ENCODE measurements around the gene TIMP2. TPM values are rescaled to one million over a fixed set of nuclear protein-coding genes. Genes with fewer than 3 reads are reported as not detected.
A peak's percentile ranks its signal among the peaks of the same experiment; 100 is the strongest.

TIMP2 gene
- total and polyA plus RNA-seq, 2 experiments from 2014 or later = 10.6 to 22.5 TPM

DNA sequence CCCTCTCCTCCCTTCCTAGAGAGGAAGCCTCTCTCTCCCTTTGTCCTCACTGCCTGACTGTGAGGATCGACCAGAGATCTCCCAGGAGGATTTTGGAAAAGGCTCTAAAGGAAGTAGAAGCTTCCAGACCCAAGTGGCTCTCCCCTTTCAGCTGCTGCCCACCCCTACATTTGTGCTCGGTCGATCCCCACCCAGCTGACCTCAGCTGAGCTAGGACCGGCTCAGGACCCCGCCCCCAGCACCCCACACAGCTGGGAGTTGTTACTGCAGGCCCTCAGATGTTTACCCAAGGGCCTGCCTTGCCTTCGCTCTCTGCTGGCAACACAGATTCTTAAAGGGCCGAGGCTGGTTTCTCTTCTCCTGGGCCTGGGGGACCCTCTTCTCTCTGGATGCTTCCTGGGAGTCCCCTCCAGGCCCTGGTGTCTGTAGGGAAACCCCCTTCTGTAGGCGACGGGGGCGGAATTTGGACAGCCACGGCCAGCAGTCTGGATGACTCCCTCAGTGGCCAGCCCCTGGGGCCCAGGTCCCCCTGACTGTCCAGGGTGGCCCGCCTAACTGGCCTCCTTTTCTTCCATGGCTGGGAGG lies 26.9 kb upstream of the TIMP2 start (continued):
- TF ChIP-seq, protein P1, sequence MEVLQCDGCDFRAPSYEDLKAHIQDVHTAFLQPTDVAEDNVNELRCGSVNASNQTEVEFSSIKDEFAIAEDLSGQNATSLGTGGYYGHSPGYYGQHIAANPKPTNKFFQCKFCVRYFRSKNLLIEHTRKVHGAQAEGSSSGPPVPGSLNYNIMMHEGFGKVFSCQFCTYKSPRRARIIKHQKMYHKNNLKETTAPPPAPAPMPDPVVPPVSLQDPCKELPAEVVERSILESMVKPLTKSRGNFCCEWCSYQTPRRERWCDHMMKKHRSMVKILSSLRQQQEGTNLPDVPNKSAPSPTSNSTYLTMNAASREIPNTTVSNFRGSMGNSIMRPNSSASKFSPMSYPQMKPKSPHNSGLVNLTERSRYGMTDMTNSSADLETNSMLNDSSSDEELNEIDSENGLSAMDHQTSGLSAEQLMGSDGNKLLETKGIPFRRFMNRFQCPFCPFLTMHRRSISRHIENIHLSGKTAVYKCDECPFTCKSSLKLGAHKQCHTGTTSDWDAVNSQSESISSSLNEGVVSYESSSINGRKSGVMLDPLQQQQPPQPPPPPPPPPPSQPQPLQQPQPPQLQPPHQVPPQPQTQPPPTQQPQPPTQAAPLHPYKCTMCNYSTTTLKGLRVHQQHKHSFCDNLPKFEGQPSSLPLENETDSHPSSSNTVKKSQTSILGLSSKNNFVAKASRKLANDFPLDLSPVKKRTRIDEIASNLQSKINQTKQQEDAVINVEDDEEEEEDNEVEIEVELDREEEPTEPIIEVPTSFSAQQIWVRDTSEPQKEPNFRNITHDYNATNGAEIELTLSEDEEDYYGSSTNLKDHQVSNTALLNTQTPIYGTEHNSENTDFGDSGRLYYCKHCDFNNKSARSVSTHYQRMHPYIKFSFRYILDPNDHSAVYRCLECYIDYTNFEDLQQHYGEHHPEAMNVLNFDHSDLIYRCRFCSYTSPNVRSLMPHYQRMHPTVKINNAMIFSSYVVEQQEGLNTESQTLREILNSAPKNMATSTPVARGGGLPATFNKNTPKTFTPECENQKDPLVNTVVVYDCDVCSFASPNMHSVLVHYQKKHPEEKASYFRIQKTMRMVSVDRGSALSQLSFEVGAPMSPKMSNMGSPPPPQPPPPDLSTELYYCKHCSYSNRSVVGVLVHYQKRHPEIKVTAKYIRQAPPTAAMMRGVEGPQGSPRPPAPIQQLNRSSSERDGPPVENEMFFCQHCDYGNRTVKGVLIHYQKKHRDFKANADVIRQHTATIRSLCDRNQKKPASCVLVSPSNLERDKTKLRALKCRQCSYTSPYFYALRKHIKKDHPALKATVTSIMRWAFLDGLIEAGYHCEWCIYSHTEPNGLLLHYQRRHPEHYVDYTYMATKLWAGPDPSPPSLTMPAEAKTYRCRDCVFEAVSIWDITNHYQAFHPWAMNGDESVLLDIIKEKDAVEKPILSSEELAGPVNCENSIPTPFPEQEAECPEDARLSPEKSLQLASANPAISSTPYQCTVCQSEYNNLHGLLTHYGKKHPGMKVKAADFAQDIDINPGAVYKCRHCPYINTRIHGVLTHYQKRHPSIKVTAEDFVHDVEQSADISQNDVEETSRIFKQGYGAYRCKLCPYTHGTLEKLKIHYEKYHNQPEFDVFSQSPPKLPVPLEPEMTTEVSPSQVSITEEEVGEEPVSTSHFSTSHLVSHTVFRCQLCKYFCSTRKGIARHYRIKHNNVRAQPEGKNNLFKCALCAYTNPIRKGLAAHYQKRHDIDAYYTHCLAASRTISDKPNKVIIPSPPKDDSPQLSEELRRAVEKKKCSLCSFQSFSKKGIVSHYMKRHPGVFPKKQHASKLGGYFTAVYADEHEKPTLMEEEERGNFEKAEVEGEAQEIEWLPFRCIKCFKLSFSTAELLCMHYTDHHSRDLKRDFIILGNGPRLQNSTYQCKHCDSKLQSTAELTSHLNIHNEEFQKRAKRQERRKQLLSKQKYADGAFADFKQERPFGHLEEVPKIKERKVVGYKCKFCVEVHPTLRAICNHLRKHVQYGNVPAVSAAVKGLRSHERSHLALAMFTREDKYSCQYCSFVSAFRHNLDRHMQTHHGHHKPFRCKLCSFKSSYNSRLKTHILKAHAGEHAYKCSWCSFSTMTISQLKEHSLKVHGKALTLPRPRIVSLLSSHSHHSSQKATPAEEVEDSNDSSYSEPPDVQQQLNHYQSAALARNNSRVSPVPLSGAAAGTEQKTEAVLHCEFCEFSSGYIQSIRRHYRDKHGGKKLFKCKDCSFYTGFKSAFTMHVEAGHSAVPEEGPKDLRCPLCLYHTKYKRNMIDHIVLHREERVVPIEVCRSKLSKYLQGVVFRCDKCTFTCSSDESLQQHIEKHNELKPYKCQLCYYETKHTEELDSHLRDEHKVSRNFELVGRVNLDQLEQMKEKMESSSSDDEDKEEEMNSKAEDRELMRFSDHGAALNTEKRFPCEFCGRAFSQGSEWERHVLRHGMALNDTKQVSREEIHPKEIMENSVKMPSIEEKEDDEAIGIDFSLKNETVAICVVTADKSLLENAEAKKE (CRISPR knock-in tag; IDR thresholded peaks at IDR 0.05) = no peak
- TF ChIP-seq, protein P2, sequence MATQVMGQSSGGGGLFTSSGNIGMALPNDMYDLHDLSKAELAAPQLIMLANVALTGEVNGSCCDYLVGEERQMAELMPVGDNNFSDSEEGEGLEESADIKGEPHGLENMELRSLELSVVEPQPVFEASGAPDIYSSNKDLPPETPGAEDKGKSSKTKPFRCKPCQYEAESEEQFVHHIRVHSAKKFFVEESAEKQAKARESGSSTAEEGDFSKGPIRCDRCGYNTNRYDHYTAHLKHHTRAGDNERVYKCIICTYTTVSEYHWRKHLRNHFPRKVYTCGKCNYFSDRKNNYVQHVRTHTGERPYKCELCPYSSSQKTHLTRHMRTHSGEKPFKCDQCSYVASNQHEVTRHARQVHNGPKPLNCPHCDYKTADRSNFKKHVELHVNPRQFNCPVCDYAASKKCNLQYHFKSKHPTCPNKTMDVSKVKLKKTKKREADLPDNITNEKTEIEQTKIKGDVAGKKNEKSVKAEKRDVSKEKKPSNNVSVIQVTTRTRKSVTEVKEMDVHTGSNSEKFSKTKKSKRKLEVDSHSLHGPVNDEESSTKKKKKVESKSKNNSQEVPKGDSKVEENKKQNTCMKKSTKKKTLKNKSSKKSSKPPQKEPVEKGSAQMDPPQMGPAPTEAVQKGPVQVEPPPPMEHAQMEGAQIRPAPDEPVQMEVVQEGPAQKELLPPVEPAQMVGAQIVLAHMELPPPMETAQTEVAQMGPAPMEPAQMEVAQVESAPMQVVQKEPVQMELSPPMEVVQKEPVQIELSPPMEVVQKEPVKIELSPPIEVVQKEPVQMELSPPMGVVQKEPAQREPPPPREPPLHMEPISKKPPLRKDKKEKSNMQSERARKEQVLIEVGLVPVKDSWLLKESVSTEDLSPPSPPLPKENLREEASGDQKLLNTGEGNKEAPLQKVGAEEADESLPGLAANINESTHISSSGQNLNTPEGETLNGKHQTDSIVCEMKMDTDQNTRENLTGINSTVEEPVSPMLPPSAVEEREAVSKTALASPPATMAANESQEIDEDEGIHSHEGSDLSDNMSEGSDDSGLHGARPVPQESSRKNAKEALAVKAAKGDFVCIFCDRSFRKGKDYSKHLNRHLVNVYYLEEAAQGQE (IDR thresholded peaks at IDR 0.05; ENCODE audit: unreplicated experiment) = no peak

DNA sequence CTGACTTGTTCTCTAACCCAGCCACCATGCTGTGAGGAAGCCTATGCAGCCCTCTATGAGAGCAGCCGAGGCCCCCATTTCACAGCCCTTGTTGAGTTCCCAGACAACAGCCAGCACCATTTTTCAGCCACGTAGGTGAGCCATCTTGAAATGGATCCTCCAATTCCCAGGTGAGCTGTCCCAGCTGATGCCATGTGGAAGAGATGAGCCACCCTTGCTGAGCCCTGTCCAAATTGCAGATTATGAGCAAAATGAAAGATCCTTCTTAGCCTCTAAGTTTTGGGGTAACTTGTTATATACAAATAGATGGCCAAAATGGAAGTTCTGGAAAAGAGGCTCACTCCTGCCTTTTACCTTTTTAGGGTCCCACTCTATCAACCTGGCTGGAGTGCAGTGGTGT lies 25.7 kb upstream of the TIMP2 start:
- peaks cover 7% of the 10 kb centered on the region for H3K27me3 Mint-ChIP-seq (ENCODE audit: insufficient read depth, low read depth, poor library complexity)
- no peaks in the 10 kb centered on the region for H3K36me3 ChIP-seq (ENCODE audit: insufficient read depth)
- TF ChIP-seq ZNF331 (CRISPR knock-in tag; IDR thresholded peaks at IDR 0.05; ENCODE audit: low read depth) (peak; percentile 99), JUNB (IDR thresholded peaks at IDR 0.05; ENCODE audit: unreplicated experiment) (no peak)
- H3K4me3 ChIP-seq = no peak overlapping the region
- no peaks in the 10 kb centered on the region; the same call in 1 of the 2 replicates for H4K20me1 ChIP-seq (replicated peaks; ENCODE audit: insufficient read depth)
- H3K9me3 Mint-ChIP-seq = peaks cover 24% of the 10 kb centered on the region
- ATAC-seq = no peak
- no peak overlapping the region for H3K4me2 ChIP-seq
- H3K4me1 ChIP-seq (ENCODE audit: insufficient read depth) = no peaks in the 10 kb centered on the region
- no peaks in the 10 kb centered on the region for H3K27me3 ChIP-seq (ENCODE audit: insufficient read depth)
- H2AFZ ChIP-seq = no peak overlapping the region
- H3K79me2 ChIP-seq (replicated peaks; ENCODE audit: insufficient read depth) = no peaks in the 10 kb centered on the region
- H3K27ac Mint-ChIP-seq = no peak overlapping the region
- H3K4me1 Mint-ChIP-seq = peaks cover 7% of the 10 kb centered on the region; the same call in 2 of the 3 replicates
- H3F3A ChIP-seq (replicated peaks; ENCODE audit: low read depth) = no peaks in the 10 kb centered on the region
- no peak overlapping the region for H3K27ac ChIP-seq (ENCODE audit: low read depth)
- no peaks in the 10 kb centered on the region for H3K9me2 ChIP-seq (ENCODE audit: insufficient read depth)
- DNase-seq (ENCODE audit: low spot score) = no peak
- H3K4me3 Mint-ChIP-seq = no peak overlapping the region
- H3K36me3 Mint-ChIP-seq (ENCODE audit: low read depth) = peaks cover 11% of the 10 kb centered on the region; the same call in 2 of the 3 replicates

Data from GM23338 (cell line).